ENCODE data around the gene PLXNA4.

GRCh38 chr7:132155715-132156114, 420.6 kb downstream of the PLXNA4 start:
- TF ChIP-seq, protein P1, sequence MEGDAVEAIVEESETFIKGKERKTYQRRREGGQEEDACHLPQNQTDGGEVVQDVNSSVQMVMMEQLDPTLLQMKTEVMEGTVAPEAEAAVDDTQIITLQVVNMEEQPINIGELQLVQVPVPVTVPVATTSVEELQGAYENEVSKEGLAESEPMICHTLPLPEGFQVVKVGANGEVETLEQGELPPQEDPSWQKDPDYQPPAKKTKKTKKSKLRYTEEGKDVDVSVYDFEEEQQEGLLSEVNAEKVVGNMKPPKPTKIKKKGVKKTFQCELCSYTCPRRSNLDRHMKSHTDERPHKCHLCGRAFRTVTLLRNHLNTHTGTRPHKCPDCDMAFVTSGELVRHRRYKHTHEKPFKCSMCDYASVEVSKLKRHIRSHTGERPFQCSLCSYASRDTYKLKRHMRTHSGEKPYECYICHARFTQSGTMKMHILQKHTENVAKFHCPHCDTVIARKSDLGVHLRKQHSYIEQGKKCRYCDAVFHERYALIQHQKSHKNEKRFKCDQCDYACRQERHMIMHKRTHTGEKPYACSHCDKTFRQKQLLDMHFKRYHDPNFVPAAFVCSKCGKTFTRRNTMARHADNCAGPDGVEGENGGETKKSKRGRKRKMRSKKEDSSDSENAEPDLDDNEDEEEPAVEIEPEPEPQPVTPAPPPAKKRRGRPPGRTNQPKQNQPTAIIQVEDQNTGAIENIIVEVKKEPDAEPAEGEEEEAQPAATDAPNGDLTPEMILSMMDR (IDR thresholded peaks at IDR 0.05; ENCODE audit: low read length) = no peak
- no peak for TF ChIP-seq EZH2 (IDR thresholded peaks at IDR 0.05; ENCODE audit: borderline replicate concordance, low read length)
